Stimulated activated CD4-positive, alpha-beta T cell treated with anti-CD3 and anti-CD28 coated beads, Interleukin-1b, Interleukin-23, amount 100 ng/mL, for 4 hours (primary cell): ENCODE measurements around the gene MECP2.

ENCODE experiments used
- DNase-seq, 2 donors: peaks; one replicate each; pipeline ENCODE4 v3.0.0-alpha.2; 2020; ENCODE audit warnings: low read depth in 2 of 2

Gene MECP2

DNA sequence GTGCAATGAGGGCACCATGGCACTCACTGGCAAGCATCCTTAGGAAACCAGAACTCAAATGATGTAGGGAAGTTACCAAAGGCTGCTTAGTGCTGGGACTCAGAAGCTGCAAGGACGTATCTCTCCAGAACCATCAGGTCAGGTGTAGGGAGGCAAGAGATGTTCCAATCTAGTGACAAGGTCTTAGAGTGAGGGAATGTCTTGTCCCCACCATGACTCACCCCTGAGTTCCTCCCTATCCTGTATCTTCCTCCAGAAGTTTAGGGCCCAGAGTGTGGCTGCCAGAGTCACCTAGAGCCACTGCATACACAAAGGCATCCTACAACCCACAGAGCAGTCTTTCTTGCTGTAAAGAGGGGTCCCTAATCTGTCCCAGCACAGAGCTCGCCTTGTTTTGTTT is 63.7 kb downstream of the MECP2 start:
- DNase-seq = no peak

DNA sequence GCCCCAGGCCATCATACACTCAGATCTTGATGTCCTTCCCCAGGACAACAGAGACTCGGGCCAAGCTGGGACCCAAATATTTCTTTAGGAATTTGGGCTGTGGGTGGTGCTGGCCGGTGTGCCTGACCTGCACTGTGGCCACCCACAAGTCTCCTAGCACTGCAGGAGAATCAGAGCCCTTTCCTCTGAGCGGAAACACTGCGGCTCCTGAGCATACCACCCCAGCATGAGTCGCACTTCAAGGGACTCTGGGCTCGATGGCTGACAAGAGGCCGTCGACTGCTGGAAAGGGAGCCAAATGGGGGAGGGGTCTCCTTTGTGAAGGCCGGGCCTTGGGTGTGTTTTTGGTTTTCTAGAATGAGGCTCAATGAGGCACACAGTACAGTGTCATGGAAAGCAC is 64.9 kb downstream of the MECP2 start:
- no peak for DNase-seq

DNA sequence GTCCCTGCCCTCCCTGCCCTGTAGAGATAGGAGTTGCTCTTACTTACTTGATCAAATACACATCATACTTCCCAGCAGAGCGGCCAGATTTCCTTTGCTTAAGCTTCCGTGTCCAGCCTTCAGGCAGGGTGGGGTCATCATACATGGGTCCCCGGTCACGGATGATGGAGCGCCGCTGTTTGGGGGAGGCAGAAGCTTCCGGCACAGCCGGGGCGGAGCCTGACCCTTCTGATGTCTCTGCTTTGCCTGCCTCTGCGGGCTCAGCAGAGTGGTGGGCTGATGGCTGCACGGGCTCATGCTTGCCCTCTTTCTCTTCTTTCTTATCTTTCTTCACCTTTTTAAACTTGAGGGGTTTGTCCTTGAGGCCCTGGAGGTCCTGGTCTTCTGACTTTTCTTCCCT is 65.4 kb downstream of the MECP2 start:
- DNase-seq = no peak

DNA sequence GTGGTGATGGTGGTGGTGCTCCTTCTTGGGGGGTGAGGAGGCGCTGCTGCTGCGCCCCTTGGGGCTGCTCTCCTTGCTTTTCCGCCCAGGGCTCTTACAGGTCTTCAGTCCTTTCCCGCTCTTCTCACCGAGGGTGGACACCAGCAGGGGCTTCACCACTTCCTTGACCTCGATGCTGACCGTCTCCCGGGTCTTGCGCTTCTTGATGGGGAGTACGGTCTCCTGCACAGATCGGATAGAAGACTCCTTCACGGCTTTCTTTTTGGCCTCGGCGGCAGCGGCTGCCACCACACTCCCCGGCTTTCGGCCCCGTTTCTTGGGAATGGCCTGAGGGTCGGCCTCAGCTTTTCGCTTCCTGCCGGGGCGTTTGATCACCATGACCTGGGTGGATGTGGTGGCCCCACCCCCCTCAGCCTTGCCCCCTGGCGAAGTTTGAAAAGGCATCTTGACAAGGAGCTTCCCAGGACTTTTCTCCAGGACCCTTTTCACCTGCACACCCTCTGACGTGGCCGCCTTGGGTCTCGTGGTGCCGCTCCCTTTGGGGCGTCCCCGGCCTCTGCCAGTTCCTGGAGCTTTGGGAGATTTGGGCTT is 66.7 kb downstream of the MECP2 start:
- no peak for DNase-seq

DNA sequence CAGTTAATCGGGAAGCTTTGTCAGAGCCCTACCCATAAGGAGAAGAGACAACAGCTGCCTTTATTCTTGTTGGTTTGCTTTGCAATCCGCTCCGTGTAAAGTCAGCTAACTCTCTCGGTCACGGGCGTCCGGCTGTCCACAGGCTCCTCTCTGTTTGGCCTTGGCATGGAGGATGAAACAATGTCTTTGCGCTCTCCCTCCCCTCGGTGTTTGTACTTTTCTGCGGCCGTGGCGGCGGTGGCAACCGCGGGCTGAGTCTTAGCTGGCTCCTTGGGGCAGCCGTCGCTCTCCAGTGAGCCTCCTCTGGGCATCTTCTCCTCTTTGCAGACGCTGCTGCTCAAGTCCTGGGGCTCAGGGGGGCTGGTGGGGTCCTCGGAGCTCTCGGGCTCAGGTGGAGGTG is 67.3 kb downstream of the MECP2 start:
- DNase-seq = no peak

DNA sequence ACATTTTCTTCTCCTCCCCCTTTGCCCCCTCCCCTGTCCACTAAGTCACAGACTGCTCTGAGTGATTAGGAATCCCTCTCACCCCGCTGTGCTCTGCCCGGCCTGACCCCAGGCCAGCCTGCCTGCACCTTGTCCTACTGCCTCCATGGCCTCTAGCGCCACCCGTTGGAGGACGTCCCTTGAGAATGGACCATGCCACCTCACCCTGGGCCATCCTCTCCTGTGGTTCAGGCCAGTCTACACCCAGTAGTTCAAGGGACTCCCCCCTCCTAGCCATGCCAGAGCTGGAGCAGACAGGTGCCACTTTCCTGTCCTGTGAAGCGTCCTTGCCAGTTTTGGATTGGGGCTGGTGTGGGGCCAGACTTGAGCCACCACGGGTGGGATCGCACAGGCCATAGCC is 68.1 kb downstream of the MECP2 start:
- DNase-seq = no peak

DNA sequence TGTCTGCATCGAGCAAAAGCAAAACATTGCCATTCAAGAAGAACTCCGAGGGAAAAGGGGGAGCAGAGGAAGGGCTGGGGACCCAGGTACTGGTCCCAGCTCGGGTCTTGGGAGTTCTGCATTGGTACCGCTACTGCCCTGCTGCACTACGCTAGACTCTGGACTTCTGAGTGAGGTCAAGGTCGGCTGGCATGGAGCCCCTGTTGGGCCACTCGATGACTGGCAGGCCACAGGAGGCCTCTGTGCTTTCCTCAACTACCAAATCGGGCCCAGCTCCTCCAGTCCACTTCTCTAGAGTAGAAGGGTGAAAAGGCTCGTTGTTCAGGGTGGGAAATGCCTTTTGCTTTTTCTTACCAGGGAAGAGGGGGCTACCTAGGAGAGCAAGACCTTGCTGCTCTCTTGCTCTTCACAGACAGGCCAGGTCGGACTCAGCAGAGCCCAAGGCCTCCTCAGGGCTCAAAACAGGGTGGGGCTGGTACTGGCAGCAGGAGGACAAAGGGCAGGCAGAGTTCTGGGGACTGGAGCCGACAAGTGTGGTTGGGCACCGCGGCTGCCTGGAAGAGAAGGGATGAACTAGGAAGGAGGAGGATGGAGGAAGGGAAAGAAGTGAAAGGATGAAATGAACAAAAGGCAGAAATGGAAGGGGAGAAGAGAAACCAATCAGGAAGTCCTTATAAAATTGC is 68.9 kb downstream of the MECP2 start:
- no peak for DNase-seq

DNA sequence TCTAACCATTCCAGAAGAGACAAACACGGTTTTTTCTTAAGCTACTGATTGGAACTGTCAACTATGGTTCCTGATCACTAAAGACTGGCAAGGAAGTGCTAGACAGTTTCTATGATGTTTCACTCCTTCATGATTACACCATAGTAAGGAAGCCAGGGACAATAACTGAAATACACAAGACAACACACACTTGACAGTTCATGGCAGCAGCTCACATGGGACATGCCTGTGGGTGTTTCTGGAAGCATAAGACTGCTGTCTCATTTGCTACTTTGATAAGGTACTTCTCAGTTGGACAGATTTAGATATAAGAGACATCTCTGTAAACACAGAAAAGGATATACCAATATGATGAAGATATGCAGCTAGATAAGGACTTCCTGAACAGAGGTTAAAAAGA is 69.5 kb downstream of the MECP2 start:
- no peak for DNase-seq

DNA sequence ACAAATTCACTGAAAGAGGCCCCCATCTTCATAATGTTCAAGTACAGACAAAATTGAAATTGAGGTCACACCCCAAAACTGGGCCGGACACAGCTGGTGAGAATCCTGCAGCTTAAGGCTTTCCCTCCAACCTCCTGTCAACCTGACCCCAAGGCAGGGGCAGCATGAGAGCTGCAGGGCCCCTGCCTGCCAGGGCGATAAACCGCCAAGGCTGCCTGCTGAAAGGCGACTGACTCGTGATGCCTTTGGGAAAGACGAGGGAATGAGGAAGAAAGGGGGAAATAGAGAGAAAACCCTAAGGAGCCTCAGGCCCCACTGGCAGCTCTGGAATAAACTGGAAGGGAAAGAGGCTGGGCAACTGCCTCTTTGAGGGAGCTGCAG is 70.5 kb downstream of the MECP2 start:
- no peak for DNase-seq

DNA sequence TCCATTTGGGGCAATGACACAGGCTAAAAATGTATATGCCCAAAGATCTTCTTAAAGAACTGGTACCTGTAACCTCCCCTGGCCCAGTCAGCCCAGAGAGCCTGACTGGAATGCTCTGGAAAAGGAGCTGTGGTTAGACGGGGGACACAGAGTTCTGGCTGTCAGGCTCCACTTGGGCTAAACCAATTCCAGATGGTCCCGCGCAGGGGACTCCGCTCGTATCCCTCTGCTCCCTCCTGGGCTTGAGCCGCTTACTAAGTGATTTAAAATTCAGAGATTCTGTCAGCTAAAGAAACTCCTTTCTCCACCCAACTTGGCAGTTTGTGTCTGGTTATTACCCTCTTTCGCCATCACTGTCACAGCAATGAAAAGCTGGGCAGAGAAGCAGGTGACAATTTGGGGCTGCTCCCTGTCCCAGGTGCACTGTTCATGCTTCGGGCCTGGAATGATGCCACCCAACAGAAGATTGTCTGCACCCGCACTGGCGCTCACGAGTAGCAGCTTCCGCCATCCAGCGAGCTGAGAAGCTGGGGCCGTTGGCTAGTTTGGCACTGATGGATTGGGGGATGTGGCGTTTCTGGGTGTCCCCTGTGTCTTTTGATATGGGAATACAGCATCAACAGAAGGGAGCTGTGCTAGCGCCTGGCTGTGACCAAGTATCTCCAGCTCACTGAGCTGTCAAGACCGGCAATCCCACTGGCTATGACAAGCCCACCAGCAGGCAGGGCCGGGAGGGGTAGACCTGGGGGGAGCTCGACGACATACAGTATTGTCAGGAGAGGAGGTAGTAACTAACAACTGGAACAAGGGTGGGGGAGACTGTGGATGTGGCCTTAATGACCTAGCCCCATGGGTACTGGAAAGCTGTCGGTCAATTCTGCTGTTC is 71.1 kb downstream of the MECP2 start:
- no peak for DNase-seq

DNA sequence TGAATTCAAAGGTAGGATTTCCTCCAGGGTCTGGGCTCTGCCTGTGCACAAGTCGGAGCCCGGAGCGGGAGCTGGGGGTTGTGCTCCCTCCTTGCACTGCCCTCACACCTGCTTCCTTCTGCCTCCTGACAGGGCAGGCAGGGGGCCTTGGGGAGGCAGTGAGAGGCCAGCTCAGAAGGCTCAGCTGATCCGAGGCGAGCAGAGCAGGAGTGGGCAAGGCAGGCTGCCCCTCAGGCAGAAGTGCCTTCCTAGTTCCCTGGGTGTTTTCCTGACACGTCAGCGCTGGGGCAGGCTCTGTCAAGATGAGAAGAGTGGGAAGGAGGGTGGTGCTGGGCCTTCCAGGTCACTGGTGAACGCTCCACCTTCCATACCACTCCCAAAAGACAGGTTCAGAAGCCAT is 72.3 kb downstream of the MECP2 start:
- no peak for DNase-seq

DNA sequence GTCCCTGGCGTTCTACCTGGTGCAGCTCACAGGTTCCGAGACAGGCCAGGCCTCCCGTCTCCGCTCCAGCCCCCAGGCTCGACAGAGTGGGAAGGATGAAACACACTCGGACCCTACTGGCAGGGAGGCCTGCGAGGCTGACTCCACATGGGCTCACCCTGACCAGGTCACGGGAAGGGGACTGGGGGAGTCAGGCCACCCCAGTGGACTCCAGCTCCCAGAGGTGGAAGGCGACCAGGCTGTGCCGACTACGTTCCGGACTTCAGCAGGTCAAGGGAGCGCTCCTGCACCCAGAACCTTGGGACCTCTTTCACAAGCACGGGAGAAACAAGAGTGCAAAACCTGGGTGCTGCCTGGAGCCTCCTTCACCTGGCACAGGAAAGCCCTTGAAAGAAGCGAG is 73.2 kb downstream of the MECP2 start:
- DNase-seq = no peak

DNA sequence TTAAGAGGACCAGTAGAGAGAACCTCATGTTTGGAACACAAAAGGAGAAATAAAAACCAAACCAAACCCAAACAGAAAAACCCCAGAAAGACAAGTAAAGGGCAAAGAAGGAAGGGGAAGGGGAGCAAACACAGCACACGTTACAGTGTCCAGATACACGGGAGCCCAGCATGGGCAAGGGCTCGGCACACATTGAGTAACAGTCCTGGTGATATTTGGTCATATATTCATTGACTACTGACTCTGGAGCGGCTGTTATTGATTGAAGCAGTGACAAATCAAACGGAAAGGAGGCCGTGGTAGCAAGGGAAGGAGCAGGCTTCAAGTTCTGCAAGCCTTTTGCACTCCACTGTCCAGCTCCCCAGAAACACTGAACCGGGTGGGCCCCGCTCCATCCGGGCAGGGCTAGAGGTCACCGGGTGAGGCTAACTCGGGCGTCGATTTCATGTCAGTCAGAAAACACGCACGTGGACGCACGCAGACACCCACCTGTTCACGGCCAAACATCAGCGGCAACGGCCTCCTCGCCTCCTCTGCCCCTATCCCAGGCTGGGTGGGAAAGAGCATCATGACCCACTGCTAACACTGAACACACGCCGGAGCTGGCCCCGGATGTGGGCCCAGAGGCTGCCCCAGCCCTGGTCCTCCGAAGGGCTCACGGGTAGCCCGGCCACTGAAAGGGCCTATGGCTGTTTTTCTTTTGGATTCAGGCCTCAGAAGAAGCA is 74.1 kb downstream of the MECP2 start:
- no peak for DNase-seq

DNA sequence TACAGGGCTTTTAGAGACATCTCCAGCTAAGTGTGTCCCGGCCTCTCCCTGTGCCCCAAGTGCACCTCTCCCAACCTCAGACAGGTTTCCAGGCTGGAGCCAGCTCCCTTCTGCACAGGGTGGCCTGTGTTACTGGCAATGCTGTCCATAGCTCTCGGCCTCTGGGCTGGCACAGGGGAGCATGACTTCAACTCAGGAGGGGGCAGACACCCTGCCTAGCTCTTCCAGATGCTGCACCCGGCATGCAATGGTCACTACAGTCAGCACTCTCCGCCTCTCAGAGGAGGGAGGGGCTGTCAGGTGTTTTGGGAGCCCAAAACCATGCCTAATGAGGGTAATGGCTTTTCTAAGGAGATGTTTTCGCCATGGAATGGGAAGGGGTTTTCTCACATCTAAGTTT is 75.4 kb downstream of the MECP2 start:
- no peak for DNase-seq

DNA sequence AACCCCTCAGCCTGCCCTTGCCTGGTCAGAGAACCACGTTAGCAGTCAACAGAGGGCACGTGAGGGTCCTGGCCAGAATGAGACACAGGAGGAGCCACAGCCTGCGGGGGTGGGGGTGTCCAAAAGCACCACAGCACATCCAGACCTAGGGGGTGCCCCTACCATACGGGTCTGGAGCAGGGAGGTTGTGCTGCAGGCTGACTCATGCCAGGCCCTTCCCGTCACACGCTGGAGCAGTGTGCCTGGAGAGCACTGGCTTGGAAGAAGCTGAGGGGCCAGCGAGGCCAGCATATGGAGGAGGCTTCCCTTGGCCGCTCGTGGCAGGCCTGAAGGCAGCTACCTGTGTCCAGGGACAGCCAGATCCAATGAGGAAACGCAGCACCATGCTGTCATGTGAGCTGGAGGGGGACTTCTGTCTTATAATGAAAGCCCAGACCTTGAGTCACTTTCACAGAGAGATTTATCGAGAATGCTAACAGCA is 76.3 kb downstream of the MECP2 start:
- no peak for DNase-seq

DNA sequence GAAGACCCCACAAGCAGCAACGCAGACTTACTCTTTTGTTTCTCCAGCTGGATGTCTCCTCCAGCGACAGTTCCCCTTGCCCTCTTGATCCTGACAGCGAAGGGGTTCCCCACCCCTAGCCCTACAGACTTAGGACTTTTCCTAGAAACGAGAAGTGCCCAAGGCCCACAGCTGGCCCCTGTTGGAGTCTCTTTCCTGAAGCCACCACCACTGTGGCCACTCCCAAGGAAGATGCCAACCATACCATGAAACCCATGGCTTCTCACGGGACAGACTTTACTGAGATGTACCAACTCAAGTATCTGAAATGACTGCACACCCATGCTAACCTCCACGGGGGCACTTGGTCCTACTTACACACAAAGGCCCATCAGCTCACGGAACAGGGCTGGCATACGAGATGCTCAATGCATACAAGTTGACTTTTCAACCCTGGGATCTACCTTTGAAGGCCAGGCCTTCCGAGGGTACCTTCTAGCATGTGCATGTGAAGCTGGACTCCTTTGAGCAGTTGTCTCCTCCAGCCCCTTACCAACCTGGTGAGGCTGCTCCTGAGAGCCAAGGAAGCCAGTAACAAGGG is 76.9 kb downstream of the MECP2 start:
- DNase-seq = no peak

DNA sequence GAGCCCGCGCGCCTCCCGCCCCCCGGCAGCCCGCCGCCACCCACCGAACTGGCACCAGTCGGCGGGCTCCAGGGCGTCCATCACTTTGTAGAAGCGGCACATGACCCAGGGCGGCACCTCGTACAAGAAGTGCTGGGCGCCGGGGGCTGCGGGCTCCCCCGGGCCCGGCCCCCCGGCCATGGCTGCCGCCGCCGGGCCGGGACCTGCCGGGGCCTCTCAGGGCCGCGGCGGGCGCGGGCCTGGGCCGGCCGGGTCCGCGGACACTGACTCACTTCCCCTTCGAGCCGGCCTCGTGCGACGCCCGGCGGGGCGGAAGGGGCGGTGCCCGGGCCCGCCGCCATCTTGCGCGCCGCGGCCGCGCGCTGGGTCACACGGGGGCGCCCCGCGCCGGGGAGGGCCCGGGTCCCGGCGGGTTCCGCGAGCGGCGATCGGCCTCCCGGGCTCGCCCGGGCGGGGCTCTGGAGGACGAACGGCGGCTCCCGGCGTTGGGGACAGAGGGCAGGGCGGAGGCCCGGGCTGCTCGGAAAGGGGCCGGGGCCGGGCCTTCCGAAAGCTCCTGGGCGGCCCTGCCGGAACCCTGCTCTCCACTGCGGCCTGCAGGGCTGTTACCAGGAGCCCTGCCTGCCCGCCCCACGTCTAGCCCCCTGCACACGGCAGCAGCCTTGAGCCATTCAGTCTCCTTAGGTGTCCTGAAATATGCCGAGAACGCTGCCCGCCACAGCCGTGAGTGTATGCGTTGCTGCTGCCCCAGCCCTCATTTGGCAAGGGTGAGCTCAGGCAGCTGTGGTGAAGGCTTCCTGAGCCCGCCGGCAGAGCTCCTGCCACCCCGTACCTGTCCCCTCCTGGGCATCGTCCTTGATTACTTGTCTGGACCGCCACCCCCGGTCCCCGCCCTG is 77.6 kb downstream of the MECP2 start, which contains the start of gene IRAK1:
Gene IRAK1, minus strand, starts transcription at position 270 of the 896 bp plus-strand sequence. Its CDS starts 90 bp downstream, at position 180.
- DNase-seq = peak; percentile 27 to 57

DNA sequence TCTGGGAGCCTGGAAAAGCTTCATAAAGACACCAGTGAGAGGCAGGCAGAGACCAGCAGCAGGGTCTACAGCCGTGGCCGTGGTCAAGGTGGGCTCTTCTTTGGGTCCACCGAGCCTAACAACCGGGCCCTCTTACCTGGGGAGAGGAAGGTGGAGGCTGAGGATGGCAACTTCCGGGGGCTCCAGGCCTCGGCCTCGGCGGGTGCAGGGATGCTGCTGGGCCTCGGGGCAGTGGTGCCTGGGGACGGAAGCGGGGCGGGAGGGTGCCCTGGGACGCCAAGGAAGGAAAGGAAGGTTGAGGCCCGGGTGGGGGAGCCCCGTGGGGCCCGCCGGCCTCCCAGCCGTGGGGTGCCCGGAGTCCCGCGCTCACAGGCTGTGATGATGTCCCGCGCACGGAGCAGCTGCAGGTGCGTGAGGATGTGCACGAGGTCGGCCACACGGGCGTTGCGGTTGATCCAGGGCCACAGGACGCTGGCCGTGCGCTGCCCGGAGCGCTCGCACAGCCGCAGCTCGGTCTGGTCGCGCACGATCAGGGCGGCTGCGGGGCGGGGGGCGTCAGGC is 78.4 kb downstream of the MECP2 start:
- peak in 1 of 2 donors; percentile 21 for DNase-seq

DNA sequence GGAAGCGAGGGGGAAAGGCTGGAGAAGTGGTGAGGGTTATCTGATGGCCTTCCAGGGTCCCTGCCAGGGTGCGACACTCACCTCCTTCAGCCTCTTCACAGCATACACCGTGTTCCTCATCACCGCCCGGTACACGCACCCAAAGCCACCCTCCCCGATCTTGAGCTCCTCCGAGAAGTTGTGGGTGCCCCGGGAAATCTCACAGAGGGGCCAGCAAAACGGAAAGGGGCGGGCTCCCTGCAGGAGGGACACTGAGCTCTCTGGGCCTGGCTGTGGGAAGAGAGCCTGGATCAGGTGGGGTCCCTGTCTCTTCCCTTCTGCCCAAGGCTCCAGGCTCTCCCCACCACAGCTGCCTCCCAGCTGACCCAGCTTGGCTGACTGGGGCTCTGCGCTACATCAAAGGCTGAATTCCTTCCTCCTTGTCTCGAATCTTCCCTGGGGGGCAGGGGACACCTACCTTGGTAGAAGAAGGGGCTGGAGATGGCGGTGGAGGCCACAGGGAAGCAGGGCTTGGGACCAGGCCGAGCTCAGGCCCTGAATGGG is 78.9 kb downstream of the MECP2 start:
- DNase-seq = no peak
